H1 (cell line): ENCODE results near the gene TWNK. TPM values are rescaled to one million over a fixed set of nuclear protein-coding genes. Genes with fewer than 3 reads are reported as not detected.
A peak's percentile ranks its signal among the peaks of the same experiment; 100 is the strongest.

ENCODE experiments used
- CTCF ChIA-PET: fragments of 300-600 bp; sonication (Branson Sonifier 250); formaldehyde crosslinking; loops from one replicate; lab custom pipeline; 2021; ENCODE audit not compliant: partially characterized antibody; lab: Charles Lee
- POLR2A ChIA-PET: fragments of 300-600 bp; sonication (Branson Sonifier 250); formaldehyde crosslinking; loops from one replicate; lab custom pipeline; 2021; ENCODE audit warnings: inconsistent platforms; ENCODE audit not compliant: partially characterized antibody; lab: Charles Lee
- DNase-seq, 2 experiments: peaks; one replicate each; pipeline versions ENCODE4 v3.0.0 to v3.0.0-alpha.2; 2010 to 2022; ENCODE audit warnings: low spot score in 2 of 2, low read depth in 1 of 2, mixed read lengths in 1 of 2
- FAIRE-seq: peaks from 2 replicates; lab custom pipeline; 2011; peaks lifted over from hg19 to GRCh38; lab: Jason Lieb, UNC
- H2AFZ ChIP-seq: 2 replicates; pipeline ENCODE4 v1.8.1; 2012; ENCODE audit warnings: low read length, inconsistent platforms
- H2AK5ac ChIP-seq: 2 replicates; pipeline ENCODE4 v1.6.1; 2013; ENCODE audit warnings: low read depth, low read length
- H2BK120ac ChIP-seq: replicated peaks from 2 replicates; pipeline ENCODE3; 2013; ENCODE audit warnings: low read depth, low read length, inconsistent platforms
- H2BK12ac ChIP-seq: 2 replicates; pipeline ENCODE4 v1.6.1; 2013; ENCODE audit warnings: low read depth, low read length
- H2BK15ac ChIP-seq: 2 replicates; pipeline ENCODE4 v1.6.1; 2013; ENCODE audit warnings: low read length
- H2BK20ac ChIP-seq: 2 replicates; pipeline ENCODE4 v1.6.1; 2013; ENCODE audit warnings: low read length
- H2BK5ac ChIP-seq: 2 replicates; pipeline ENCODE4 v1.6.1; 2013; ENCODE audit warnings: low read depth, low read length
- H3K14ac ChIP-seq: 2 replicates; pipeline ENCODE4 v1.6.1; 2013; ENCODE audit warnings: inconsistent platforms; ENCODE audit not compliant: insufficient read length
- H3K18ac ChIP-seq: 2 replicates; pipeline ENCODE4 v1.6.1; 2013; ENCODE audit warnings: low read length; ENCODE audit errors: extremely low read depth
- H3K23ac ChIP-seq: 2 replicates; pipeline ENCODE4 v1.6.1; 2013; ENCODE audit warnings: inconsistent platforms; ENCODE audit not compliant: insufficient read length
- H3K23me2 ChIP-seq: 2 replicates; pipeline ENCODE4 v1.6.1; 2013; ENCODE audit warnings: low read depth, low read length
- H3K27ac ChIP-seq: 2 replicates; pipeline ENCODE4 v1.6.1; 2011; ENCODE audit warnings: low read depth, low read length, inconsistent platforms
- H3K27me3 ChIP-seq, 4 experiments: replicated peaks in 1 of 4; 1 replicate in 1 of 4; 2 replicates in 3 of 4; pipeline versions ENCODE4 v1.6.1 to v1.8.1; 2011 to 2013; ENCODE audit warnings: low read length in 3 of 4, mild to moderate bottlenecking in 3 of 4, inconsistent platforms in 2 of 4, mixed read lengths in 2 of 4, moderate library complexity in 1 of 4; ENCODE audit not compliant: control insufficient read depth in 3 of 4, insufficient read depth in 3 of 4; ENCODE audit errors: extremely low read depth in 1 of 4
- H3K36me3 ChIP-seq, 4 experiments: 2 replicates each; pipeline versions ENCODE4 v1.6.1 to v1.8.1; 2011 to 2013; ENCODE audit warnings: mild to moderate bottlenecking in 4 of 4, low read length in 3 of 4, moderate library complexity in 2 of 4, control low read depth in 1 of 4, inconsistent platforms in 1 of 4; ENCODE audit not compliant: insufficient read depth in 4 of 4, control insufficient read depth in 2 of 4
- H3K4ac ChIP-seq: replicated peaks from 2 replicates; pipeline ENCODE3; 2013; ENCODE audit warnings: low read length, low read depth, mixed read lengths, inconsistent platforms; ENCODE audit not compliant: insufficient read length
- H3K4me1 ChIP-seq, 4 experiments: replicated peaks in 1 of 4; 1 replicate in 1 of 4; 2 replicates in 3 of 4; pipeline versions ENCODE4 v1.6.1 to v1.8.1; 2011 to 2013; ENCODE audit warnings: low read length in 3 of 4, inconsistent platforms in 2 of 4, mixed read lengths in 1 of 4; ENCODE audit not compliant: insufficient read depth in 4 of 4, control insufficient read depth in 3 of 4
- H3K4me2 ChIP-seq, 2 experiments: 2 replicates each; pipeline versions ENCODE4 v1.6.1 to v1.8.1; 2011 to 2013; ENCODE audit warnings: low read depth in 2 of 2, low read length in 2 of 2, control low read depth in 1 of 2, inconsistent platforms in 1 of 2, mild to moderate bottlenecking in 1 of 2; ENCODE audit not compliant: insufficient read depth in 1 of 2
- H3K4me3 ChIP-seq, 4 experiments: fragments of 200-600, 300-600 bp in 1 of 4; sonication (generic), shearing (Covaris generic), sonication (Bioruptor Twin) in 1 of 4; 2 replicates each; pipeline versions ENCODE4 v1.5.1 to v1.8.1; 2011 to 2016; ENCODE audit warnings: low read length in 4 of 4, low read depth in 3 of 4, control low read depth in 2 of 4, inconsistent platforms in 2 of 4, mild to moderate bottlenecking in 2 of 4, mixed read lengths in 1 of 4, moderate library complexity in 1 of 4; ENCODE audit not compliant: insufficient read depth in 2 of 4; ENCODE audit errors: extremely low read depth in 1 of 4
- H3K56ac ChIP-seq: replicated peaks from 2 replicates; pipeline ENCODE3; 2013; ENCODE audit warnings: low read depth, mild to moderate bottlenecking, mixed read lengths, low read length, inconsistent platforms; ENCODE audit not compliant: insufficient read length
- H3K79me1 ChIP-seq: 2 replicates; pipeline ENCODE4 v1.6.1; 2013; ENCODE audit warnings: low read depth, low read length, control low read depth
- H3K79me2 ChIP-seq, 2 experiments: 2 replicates each; pipeline versions ENCODE4 v1.6.1 to v1.8.1; 2012 to 2013; ENCODE audit warnings: low read length in 2 of 2, mild to moderate bottlenecking in 2 of 2, inconsistent platforms in 1 of 2; ENCODE audit not compliant: insufficient read depth in 2 of 2, control insufficient read depth in 1 of 2
- H3K9ac ChIP-seq, 4 experiments: replicated peaks in 1 of 4; 1 replicate in 1 of 4; 2 replicates in 3 of 4; pipeline versions ENCODE4 v1.6.1 to v1.8.1; 2011 to 2013; ENCODE audit warnings: low read depth in 3 of 4, low read length in 3 of 4, control low read depth in 2 of 4, mild to moderate bottlenecking in 2 of 4, moderate library complexity in 2 of 4, inconsistent platforms in 1 of 4; ENCODE audit errors: extremely low read depth in 1 of 4
- H3K9me3 ChIP-seq, 2 experiments: 2 replicates each; pipeline versions ENCODE4 v1.6.1 to v1.8.1; 2012 to 2013; ENCODE audit warnings: mild to moderate bottlenecking in 2 of 2, moderate library complexity in 2 of 2, control low read depth in 1 of 2, inconsistent platforms in 1 of 2, low read depth in 1 of 2, low read length in 1 of 2, mixed read lengths in 1 of 2; ENCODE audit not compliant: insufficient read depth in 2 of 2
- H4K20me1 ChIP-seq, 2 experiments: replicated peaks in 1 of 2; 2 replicates each; pipeline versions ENCODE3 to v1.8.1; 2011 to 2013; ENCODE audit warnings: inconsistent platforms in 2 of 2, low read length in 2 of 2, mild to moderate bottlenecking in 1 of 2; ENCODE audit not compliant: insufficient read depth in 2 of 2, control insufficient read depth in 1 of 2
- H4K5ac ChIP-seq: 2 replicates; pipeline ENCODE4 v1.6.1; 2013; ENCODE audit warnings: low read length, low read depth, mixed read lengths, inconsistent platforms; ENCODE audit not compliant: insufficient read length
- H4K8ac ChIP-seq: 2 replicates; pipeline ENCODE4 v1.8.0; 2013; ENCODE audit warnings: mild to moderate bottlenecking, moderate library complexity, low read length, inconsistent platforms; ENCODE audit not compliant: insufficient read depth; ENCODE audit errors: extremely low read depth
- H4K91ac ChIP-seq: replicated peaks from 2 replicates; pipeline ENCODE3; 2013; ENCODE audit warnings: low read length, mixed read lengths, inconsistent platforms; ENCODE audit not compliant: insufficient read length
- CHD1 ChIP-seq: IDR thresholded peaks from 2 replicates; pipeline ENCODE4 v1.6.1; 2012; ENCODE audit warnings: low read depth, low read length, improper control_type of control experiment
- GABPA ChIP-seq: IDR thresholded peaks from 2 replicates; pipeline ENCODE4 v1.6.1; 2011; ENCODE audit warnings: mild to moderate bottlenecking, low read length, moderate library complexity, borderline replicate concordance; ENCODE audit not compliant: insufficient read depth
- JUND ChIP-seq: IDR thresholded peaks from 2 replicates; pipeline ENCODE4 v1.6.1; 2011; ENCODE audit warnings: mild to moderate bottlenecking, improper control_type of control experiment, low read length
- NRF1 ChIP-seq: IDR thresholded peaks from 2 replicates; pipeline ENCODE4 v1.6.1; 2011; ENCODE audit warnings: mild to moderate bottlenecking, low read depth, low read length, improper control_type of control experiment
- SP1 ChIP-seq: IDR thresholded peaks from 2 replicates; pipeline ENCODE4 v1.6.1; 2011; ENCODE audit warnings: low read depth, low read length
- SRF ChIP-seq: IDR thresholded peaks from 2 replicates; pipeline ENCODE4 v1.6.1; 2011; ENCODE audit warnings: mild to moderate bottlenecking, low read depth, low read length, moderate library complexity
- TAF1 ChIP-seq: IDR thresholded peaks from 2 replicates; pipeline ENCODE4 v1.6.1; 2011; ENCODE audit warnings: mild to moderate bottlenecking, low read depth, low read length
- YY1 ChIP-seq: IDR thresholded peaks from 2 replicates; pipeline ENCODE4 v1.6.1; 2011; ENCODE audit warnings: low read depth, mild to moderate bottlenecking, low read length
- WGBS, 2 experiments: shearing (Covaris generic) in 1 of 2; methylation state at CpG; one replicate each; pipeline versions ENCODE4 v1.1.6 to v1.1.7; 2013 to 2015; ENCODE audit warnings: low lambda C conversion rate in 2 of 2, mixed read lengths in 2 of 2, inconsistent platforms in 1 of 2, low coverage in 1 of 2, missing lambda C conversion rate in 1 of 2; ENCODE audit not compliant: insufficient replicate concordance in 2 of 2, insufficient coverage in 1 of 2, insufficient read length in 1 of 2; ENCODE audit errors: extremely low coverage in 1 of 2, missing lambda C conversion rate in 1 of 2; 5-methylcytosine and 5-hydroxymethylcytosine counted together
- polyA plus RNA-seq, 7 experiments: library from polyadenylated mRNA; depleted of rRNA in 3 of 7; stranded (reverse) in 5 of 7; unstranded in 2 of 7; fragments of >200 nt in 5 of 7; fragments of 200-250 nt in 2 of 7; gene quantifications; 1 replicate in 5 of 7; 2 replicates in 1 of 7; 4 replicates in 1 of 7; pipeline versions ENCODE4 v1.2.1 to v1.2.3, GENCODE V29; 2011 to 2013; ENCODE audit warnings: missing spikeins in 2 of 7, mixed read lengths in 2 of 7
- total RNA-seq: library from RNA; stranded (reverse); fragmentation: NEBNext Ultra II Directional; extraction: Animal tissue kit (Norgen Biotek cat#: 25700); gene quantifications from 2 replicates; pipeline ENCODE4 v1.2.1, GENCODE V29; 2021

Gene TWNK
- total and polyA plus RNA-seq, 2 of the 8 experiments (the other 6 are each of a cell fraction or from before 2014, with no cell fraction given): 15.4 to 32.5 TPM

GRCh38 chr10:101003639-101004206, 16.4 kb downstream of the TWNK start:
- Histone ChIP-seq H4K91ac (no peak overlapping the region), H3K56ac (no peak overlapping the region), H3K79me2 (peaks cover 0 to 31% of the 10 kb centered on the region in 2 experiments; a peak in 2 of 4 replicates), H3K23ac (no peak overlapping the region), H4K20me1 (peaks cover 2 to 19% of the 10 kb centered on the region in 2 experiments), H3K4me2 (no peak overlapping the region), H3K9ac (no peak overlapping the region)
- 91% methylated on average over 16 of the region's 18 CpGs; no CpG with 5 or more reads in 1 of the 2 experiments for WGBS, 2 experiments
- no peak for TF ChIP-seq JUND
- no peak for TF ChIP-seq SP1
- TF ChIP-seq YY1: no peak
- TF ChIP-seq CHD1: no peak
- TF ChIP-seq SRF: no peak
- TF ChIP-seq NRF1: no peak
- TF ChIP-seq TAF1: no peak
- no peak for TF ChIP-seq GABPA
- TF ChIP-seq, all 59 proteins: peak for 0
- peaks cover 1 to 15% (median 11%) of the 10 kb centered on the region in 4 experiments for H3K4me1 ChIP-seq
- H2BK12ac ChIP-seq: no peak overlapping the region
- H3K79me1 ChIP-seq: peaks cover 6% of the 10 kb centered on the region; the same call in 1 of the 2 replicates
- no peak overlapping the region for H3K4ac ChIP-seq
- DNase-seq (no peak), FAIRE-seq (no peak)
- ChIA-PET POLR2A (interaction anchor here (1.0 to 12.6 kb wide), 6 partner anchors 5 to 17 kb away, joined by 3 to 143 read pairs (median 7); no protein-coding TSS in a partner anchor), CTCF (interaction anchor here (0.9 to 26.8 kb wide), 8 partner anchors 4 to 66 kb away, joined by 3 to 464 read pairs (median 6); partner anchors contain the start of genes LZTS2, MRPL43, PDZD7 and TWNK)
- no peak overlapping the region for H3K27ac ChIP-seq
- peaks cover 6% of the 10 kb centered on the region for H3K23me2 ChIP-seq
- H2BK20ac ChIP-seq: no peak overlapping the region
- no peak overlapping the region for H3K4me3 ChIP-seq
- no peaks in the 10 kb centered on the region for H3K9me3 ChIP-seq
- H2BK120ac ChIP-seq: no peak overlapping the region
- H3K36me3 ChIP-seq: peaks cover 11 to 47% (median 31%) of the 10 kb centered on the region in 4 experiments; a peak in 7 of 8 replicates
- no peak overlapping the region for H4K5ac ChIP-seq
- H2AK5ac ChIP-seq: no peak overlapping the region
- no peak overlapping the region; the same call in 1 of the 2 replicates for H4K8ac ChIP-seq
- no peak overlapping the region for H3K18ac ChIP-seq
- no peak overlapping the region for H2BK15ac ChIP-seq
- H3K27me3 ChIP-seq: no peaks in the 10 kb centered on the region
- no peak overlapping the region for H3K14ac ChIP-seq
- H2AFZ ChIP-seq: no peak overlapping the region
- 0 out of 2 replicates have a peak overlapping the region, but pooled peaks have one; percentile 9 for H2BK5ac ChIP-seq
